GM23338 (cell line): ENCODE results near the gene PRMT1. TPM values are rescaled to one million over a fixed set of nuclear protein-coding genes. Genes with fewer than 3 reads are reported as not detected.

Experiments
- ATAC-seq: fragments of 200-7000 bp; cut with Tn5 transposase; 3 replicates; pipeline ENCODE4 v1.9.1; 2020
- DNase-seq: peaks from one replicate; pipeline ENCODE4 v3.0.0-alpha.2; 2015; ENCODE audit warnings: low spot score
- H2AFZ ChIP-seq: fragments of 200-600 bp; sonication (generic); 2 replicates; pipeline ENCODE4 v1.8.0; 2016; ENCODE audit warnings: antibody characterized with exemption, mild to moderate bottlenecking, moderate library complexity
- H3F3A ChIP-seq: fragments of 200-600 bp; sonication (generic); replicated peaks from 2 replicates; pipeline ENCODE4 v1.8.0; 2017; ENCODE audit warnings: antibody characterized with exemption, mixed run types, low read depth
- H3K27ac ChIP-seq: fragments of 200-600 bp; sonication (generic); 2 replicates; pipeline ENCODE4 v1.6.1; 2016; ENCODE audit warnings: low read depth
- H3K27me3 ChIP-seq: fragments of 200-600 bp; sonication (generic); 2 replicates; pipeline ENCODE4 v1.8.0; 2016; ENCODE audit warnings: mild to moderate bottlenecking, mixed run types, moderate library complexity; ENCODE audit not compliant: insufficient read depth
- H3K36me3 ChIP-seq: fragments of 200-600 bp; sonication (generic); 2 replicates; pipeline ENCODE4 v1.8.0; 2016; ENCODE audit warnings: mild to moderate bottlenecking; ENCODE audit not compliant: insufficient read depth
- H3K4me1 ChIP-seq: fragments of 200-600 bp; sonication (generic); 2 replicates; pipeline ENCODE4 v1.8.0; 2016; ENCODE audit warnings: mild to moderate bottlenecking, moderate library complexity; ENCODE audit not compliant: insufficient read depth
- H3K4me2 ChIP-seq: fragments of 200-600 bp; sonication (generic); 2 replicates; pipeline ENCODE4 v1.7.1; 2017; ENCODE audit warnings: mixed run types
- H3K4me3 ChIP-seq: fragments of 200-600 bp; sonication (generic); 2 replicates; pipeline ENCODE4 v1.6.1; 2016; ENCODE audit warnings: mixed run types
- H3K79me2 ChIP-seq: fragments of 200-600 bp; sonication (generic); replicated peaks from 2 replicates; pipeline ENCODE4 v1.8.0; 2017; ENCODE audit warnings: mild to moderate bottlenecking; ENCODE audit not compliant: insufficient read depth
- H3K9me2 ChIP-seq: fragments of 200-600 bp; sonication (generic); 2 replicates; pipeline ENCODE4 v1.8.0; 2017; ENCODE audit not compliant: insufficient read depth
- H4K20me1 ChIP-seq: fragments of 200-600 bp; sonication (generic); replicated peaks from 2 replicates; pipeline ENCODE4 v1.8.0; 2017; ENCODE audit warnings: mild to moderate bottlenecking; ENCODE audit not compliant: insufficient read depth
- H3K27ac Mint-ChIP-seq: 2 replicates; pipeline ENCODE4 v1.8.0; 2020; ENCODE audit warnings: inconsistent platforms, mild to moderate bottlenecking, moderate library complexity, mixed read lengths
- H3K27me3 Mint-ChIP-seq: 3 replicates; pipeline ENCODE4 v1.8.0; 2022; ENCODE audit warnings: low read depth, mild to moderate bottlenecking, moderate library complexity, mixed read lengths, inconsistent platforms; ENCODE audit not compliant: insufficient read depth, poor library complexity
- H3K36me3 Mint-ChIP-seq: 3 replicates; pipeline ENCODE4 v1.8.0; 2021; ENCODE audit warnings: low read depth, mild to moderate bottlenecking, inconsistent platforms, moderate library complexity, mixed read lengths
- H3K4me1 Mint-ChIP-seq: 3 replicates; pipeline ENCODE4 v1.8.0; 2020; ENCODE audit warnings: mild to moderate bottlenecking, inconsistent platforms, mixed read lengths
- H3K4me3 Mint-ChIP-seq: 3 replicates; pipeline ENCODE4 v1.8.0; 2021; ENCODE audit warnings: moderate library complexity, mild to moderate bottlenecking, inconsistent platforms, mixed read lengths
- H3K9me3 Mint-ChIP-seq: 3 replicates; pipeline ENCODE4 v1.8.0; 2020; ENCODE audit warnings: moderate library complexity, mild to moderate bottlenecking, inconsistent platforms, mixed read lengths
- EZH2 ChIP-seq: fragments of 200-600 bp; sonication (generic); IDR thresholded peaks from one replicate; pipeline ENCODE4 v1.8.0; 2017; ENCODE audit warnings: antibody characterized with exemption, mild to moderate bottlenecking, low read depth; ENCODE audit not compliant: unreplicated experiment
- REST ChIP-seq: IDR thresholded peaks from one replicate; pipeline ENCODE4 v1.6.1; 2018; ENCODE audit warnings: antibody characterized with exemption; ENCODE audit not compliant: unreplicated experiment
- ZNF114 ChIP-seq: fragments of 250-450 bp; sonication (Bioruptor Pico); IDR thresholded peaks from 2 replicates; pipeline ENCODE4 v1.5.0; 2020; ENCODE audit warnings: mild to moderate bottlenecking, moderate library complexity
- ZNF462 ChIP-seq: fragments of 250-450 bp; sonication (Bioruptor Pico); IDR thresholded peaks from 2 replicates; pipeline ENCODE4 v1.5.0; 2020; ENCODE audit warnings: mild to moderate bottlenecking, moderate library complexity
- polyA plus RNA-seq: library from polyadenylated mRNA; unstranded; fragments of >200 nt; fragmentation: Nextera tagmentation; extraction: Ambion mirVana; gene quantifications from 2 replicates; pipeline ENCODE4 v1.2.1, GENCODE V29; 2016
- total RNA-seq: library from RNA; depleted of rRNA; stranded (reverse); fragments of >200 nt; shearing (Covaris generic); gene quantifications from 2 replicates; pipeline ENCODE4 v1.2.3, GENCODE V29; 2014

Gene PRMT1
- total and polyA plus RNA-seq, 2 experiments from 2014 or later: 590 to 700 TPM

GRCh38 chr19:49658566-49659442 is 18.3 kb upstream of the PRMT1 start:
- H3K9me3 Mint-ChIP-seq: peaks cover 19% of the 10 kb centered on the region
- H3K36me3 Mint-ChIP-seq: peaks cover 88% of the 10 kb centered on the region
- no peak for TF ChIP-seq ZNF114
- no peak for TF ChIP-seq REST
- no peak for TF ChIP-seq EZH2
- TF ChIP-seq ZNF462 (CRISPR knock-in tag): no peak
- Histone ChIP-seq H3K9me2 (no peaks in the 10 kb centered on the region), H3F3A (peaks cover 21% of the 10 kb centered on the region), H3K27me3 (no peaks in the 10 kb centered on the region), H3K4me3 (no peak overlapping the region), H3K4me1 (peaks cover 3% of the 10 kb centered on the region; the same call in 1 of the 2 replicates), H3K27ac (no peak overlapping the region), H2AFZ (no peak overlapping the region), H4K20me1 (peaks cover 15% of the 10 kb centered on the region), H3K36me3 (peaks cover 25% of the 10 kb centered on the region), H3K4me2 (no peak overlapping the region), H3K79me2 (peaks cover 7% of the 10 kb centered on the region)
- DNase-seq: no peak
- no peak overlapping the region for H3K27ac Mint-ChIP-seq
- peaks cover 10% of the 10 kb centered on the region for H3K4me1 Mint-ChIP-seq
- no peak overlapping the region for H3K4me3 Mint-ChIP-seq
- ATAC-seq: no peak
- peaks cover 19% of the 10 kb centered on the region for H3K27me3 Mint-ChIP-seq
